WERI-Rb-1 (cell line): ENCODE results near the gene PDK2.

Experiments
- DNase-seq: peaks from one replicate; pipeline ENCODE4 v3.0.0-alpha.2; 2020
- H3K27ac ChIP-seq: fragments of 250-450 bp; sonication (Bioruptor Pico); 2 replicates; pipeline ENCODE4 v1.5.1; 2020; ENCODE audit warnings: mild to moderate bottlenecking, moderate library complexity
- H3K27me3 ChIP-seq: fragments of 250-450 bp; sonication (Bioruptor Pico); 2 replicates; pipeline ENCODE4 v1.5.1; 2021; ENCODE audit warnings: mild to moderate bottlenecking, low read depth, moderate library complexity; ENCODE audit not compliant: insufficient read depth, severe bottlenecking
- H3K36me3 ChIP-seq: fragments of 250-450 bp; sonication (Bioruptor Pico); 2 replicates; pipeline ENCODE4 v1.5.1; 2020; ENCODE audit warnings: mild to moderate bottlenecking, moderate library complexity
- H3K4me3 ChIP-seq: 2 replicates; pipeline ENCODE4 v1.5.1; 2011; ENCODE audit warnings: low read depth, mild to moderate bottlenecking, control low read depth, low read length
- H3K9me3 ChIP-seq: fragments of 250-450 bp; sonication (Bioruptor Pico); 2 replicates; pipeline ENCODE4 v1.5.1; 2021; ENCODE audit warnings: mild to moderate bottlenecking, moderate library complexity; ENCODE audit not compliant: severe bottlenecking
- CTCF ChIP-seq: IDR thresholded peaks from 2 replicates; pipeline ENCODE4 v1.5.1; 2011; ENCODE audit warnings: low read depth, mild to moderate bottlenecking, control low read depth, inconsistent platforms, low read length

Gene PDK2

GRCh38 chr17:50076591-50077235 lies 18.4 kb upstream of the PDK2 start:
- DNase-seq, result peak; percentile 93
- no peak for TF ChIP-seq CTCF
- Histone ChIP-seq H3K4me3 (peak overlapping the region; percentile 5; the same call in 1 of the 2 replicates), H3K27ac (peak overlapping the region; percentile 47), H3K9me3 (no peaks in the 10 kb centered on the region), H3K36me3 (peaks cover 56% of the 10 kb centered on the region), H3K27me3 (no peaks in the 10 kb centered on the region)

GRCh38 chr17:50078430-50078829 lies 16.7 kb upstream of the PDK2 start:
- H3K36me3 ChIP-seq, result peaks cover 67% of the 10 kb centered on the region

GRCh38 chr17:50079334-50080095 lies 15.6 kb upstream of the PDK2 start:
- peak; percentile 76 for TF ChIP-seq CTCF
- Histone ChIP-seq H3K36me3 (peaks cover 61% of the 10 kb centered on the region), H3K4me3 (no peak overlapping the region), H3K27ac (no peak overlapping the region), H3K9me3 (no peaks in the 10 kb centered on the region), H3K27me3 (no peaks in the 10 kb centered on the region)
- DNase-seq, result peak; percentile 47

More at GRCh38 chr17:50078430-50078829, 16.7 kb upstream of the PDK2 start:
- no peaks in the 10 kb centered on the region for H3K9me3 ChIP-seq
- DNase-seq, result no peak
- no peak for TF ChIP-seq CTCF
- H3K27ac ChIP-seq, result no peak overlapping the region
- no peaks in the 10 kb centered on the region for H3K27me3 ChIP-seq
- no peak overlapping the region for H3K4me3 ChIP-seq

GRCh38 chr17:50080096-50080480 lies 15.1 kb upstream of the PDK2 start:
- Histone ChIP-seq H3K9me3 (no peaks in the 10 kb centered on the region), H3K27me3 (no peaks in the 10 kb centered on the region), H3K36me3 (peaks cover 59% of the 10 kb centered on the region), H3K4me3 (no peak overlapping the region), H3K27ac (no peak overlapping the region)
- no peak for TF ChIP-seq CTCF
- no peak for DNase-seq

GRCh38 chr17:50080827-50081226 lies 14.3 kb upstream of the PDK2 start:
- H3K27me3 ChIP-seq, result no peaks in the 10 kb centered on the region
- peaks cover 54% of the 10 kb centered on the region for H3K36me3 ChIP-seq
- no peak for TF ChIP-seq CTCF
- H3K4me3 ChIP-seq, result no peak overlapping the region
- no peak overlapping the region for H3K27ac ChIP-seq
- no peaks in the 10 kb centered on the region for H3K9me3 ChIP-seq
- no peak for DNase-seq
